MM.1S (cell line): Measurements from ENCODE around the gene ADNP.

Source experiments
- EZH2 ChIP-seq: fragments of 300-600 bp; sonication (generic); optimal IDR thresholded peaks from 2 replicates; pipeline ENCODE3; 2017; ENCODE audit warnings: low read depth, mild to moderate bottlenecking, antibody characterized with exemption, low read length, mixed read lengths
- EZH2phosphoT487 ChIP-seq: fragments of 300-600 bp; sonication (generic); IDR thresholded peaks from 2 replicates; pipeline ENCODE4 v1.6.1; 2018; ENCODE audit warnings: antibody characterized with exemption, low read length
- TF ChIP-seq, protein P1 (sequence below): fragments of 300-600 bp; sonication (generic); IDR thresholded peaks from 2 replicates; pipeline ENCODE4 v1.5.1; 2016; ENCODE audit warnings: antibody characterized with exemption, low read length, mixed read lengths

DNA sequence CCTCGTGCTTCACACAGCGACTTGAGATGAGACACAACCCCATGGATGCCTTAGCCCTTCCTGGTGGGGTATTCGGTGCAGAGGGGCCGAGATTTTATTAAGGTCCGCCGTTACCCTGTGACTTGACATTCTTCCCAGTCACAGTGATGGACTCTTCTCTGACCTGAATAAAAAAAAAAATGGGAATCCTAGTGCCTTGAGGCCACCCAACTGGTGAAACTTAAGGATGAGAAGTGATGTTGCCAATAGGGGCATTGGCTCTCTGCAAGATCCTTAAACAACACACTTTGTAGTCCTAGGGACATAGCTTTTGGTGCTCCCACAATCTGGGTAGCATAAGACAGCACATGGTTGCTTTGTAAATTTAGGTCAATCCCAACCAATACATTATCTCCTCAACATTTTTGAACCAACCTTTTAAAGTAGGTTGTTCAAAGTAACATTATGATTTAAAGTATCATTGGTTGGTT, 814 bp upstream of the ADNP start:
- TF ChIP-seq, protein P1, sequence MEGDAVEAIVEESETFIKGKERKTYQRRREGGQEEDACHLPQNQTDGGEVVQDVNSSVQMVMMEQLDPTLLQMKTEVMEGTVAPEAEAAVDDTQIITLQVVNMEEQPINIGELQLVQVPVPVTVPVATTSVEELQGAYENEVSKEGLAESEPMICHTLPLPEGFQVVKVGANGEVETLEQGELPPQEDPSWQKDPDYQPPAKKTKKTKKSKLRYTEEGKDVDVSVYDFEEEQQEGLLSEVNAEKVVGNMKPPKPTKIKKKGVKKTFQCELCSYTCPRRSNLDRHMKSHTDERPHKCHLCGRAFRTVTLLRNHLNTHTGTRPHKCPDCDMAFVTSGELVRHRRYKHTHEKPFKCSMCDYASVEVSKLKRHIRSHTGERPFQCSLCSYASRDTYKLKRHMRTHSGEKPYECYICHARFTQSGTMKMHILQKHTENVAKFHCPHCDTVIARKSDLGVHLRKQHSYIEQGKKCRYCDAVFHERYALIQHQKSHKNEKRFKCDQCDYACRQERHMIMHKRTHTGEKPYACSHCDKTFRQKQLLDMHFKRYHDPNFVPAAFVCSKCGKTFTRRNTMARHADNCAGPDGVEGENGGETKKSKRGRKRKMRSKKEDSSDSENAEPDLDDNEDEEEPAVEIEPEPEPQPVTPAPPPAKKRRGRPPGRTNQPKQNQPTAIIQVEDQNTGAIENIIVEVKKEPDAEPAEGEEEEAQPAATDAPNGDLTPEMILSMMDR = no peak
- TF ChIP-seq EZH2 = no peak
- TF ChIP-seq EZH2phosphoT487 = no peak
